Osteocyte (in vitro differentiated cells): ENCODE data around the gene BCL2. TPM values are rescaled to one million over a fixed set of nuclear protein-coding genes. Genes with fewer than 3 reads are reported as not detected.

Experiments used
- DNase-seq: peaks from one replicate; pipeline ENCODE4 v3.0.0; 2021; ENCODE audit warnings: mixed read lengths; ENCODE audit not compliant: unreplicated experiment; ENCODE audit errors: extremely low spot score
- H3K27ac Mint-ChIP-seq: one replicate; pipeline ENCODE4 v1.8.0; 2021; ENCODE audit warnings: mild to moderate bottlenecking, mixed read lengths; ENCODE audit not compliant: unreplicated experiment
- H3K27me3 Mint-ChIP-seq: one replicate; pipeline ENCODE4 v1.8.0; 2021; ENCODE audit warnings: mixed read lengths; ENCODE audit not compliant: unreplicated experiment
- H3K36me3 Mint-ChIP-seq: one replicate; pipeline ENCODE4 v1.8.0; 2021; ENCODE audit warnings: mixed read lengths; ENCODE audit not compliant: unreplicated experiment
- H3K4me1 Mint-ChIP-seq: one replicate; pipeline ENCODE4 v1.8.0; 2021; ENCODE audit warnings: mixed read lengths; ENCODE audit not compliant: unreplicated experiment
- H3K4me3 Mint-ChIP-seq: one replicate; pipeline ENCODE4 v1.8.0; 2021; ENCODE audit warnings: mild to moderate bottlenecking, moderate library complexity, mixed read lengths; ENCODE audit not compliant: unreplicated experiment
- H3K9me3 Mint-ChIP-seq: one replicate; pipeline ENCODE4 v1.8.0; 2021; ENCODE audit warnings: mixed read lengths; ENCODE audit not compliant: unreplicated experiment
- total RNA-seq: library from RNA; stranded (reverse); gene quantifications from 2 replicates; pipeline ENCODE4 v1.2.1, GENCODE V29; 2021
- TF ChIP-seq, protein P1 (sequence below): fragments of 200-600 bp; sonication (generic); IDR thresholded peaks from 2 replicates; pipeline ENCODE4 v1.5.0; 2021; ENCODE audit warnings: antibody characterized with exemption, mild to moderate bottlenecking, moderate library complexity

The BCL2 gene
- total RNA-seq, 1 donor from 2014 or later: 3.2 TPM

DNA sequence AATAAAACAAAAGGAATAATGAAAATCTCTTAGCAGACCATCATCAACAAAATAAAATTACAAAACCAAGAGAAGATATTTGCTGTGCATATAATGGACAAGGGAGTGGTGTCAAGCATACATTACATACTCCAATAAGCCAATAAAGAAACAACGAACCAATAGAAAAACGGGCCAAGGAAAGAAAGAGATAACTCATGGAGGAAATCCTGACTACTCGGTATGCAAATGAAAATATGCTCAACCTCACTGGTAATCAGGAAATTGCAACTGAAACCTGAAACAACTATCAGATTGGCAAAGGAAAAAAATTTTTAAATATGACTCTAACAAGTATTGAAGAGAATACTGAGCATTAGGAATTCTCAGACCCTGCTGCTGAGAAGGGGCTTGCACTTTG lies 84.7 kb downstream of the BCL2 start:
- no peaks in the 10 kb centered on the region for H3K27me3 Mint-ChIP-seq
- TF ChIP-seq, protein P1, sequence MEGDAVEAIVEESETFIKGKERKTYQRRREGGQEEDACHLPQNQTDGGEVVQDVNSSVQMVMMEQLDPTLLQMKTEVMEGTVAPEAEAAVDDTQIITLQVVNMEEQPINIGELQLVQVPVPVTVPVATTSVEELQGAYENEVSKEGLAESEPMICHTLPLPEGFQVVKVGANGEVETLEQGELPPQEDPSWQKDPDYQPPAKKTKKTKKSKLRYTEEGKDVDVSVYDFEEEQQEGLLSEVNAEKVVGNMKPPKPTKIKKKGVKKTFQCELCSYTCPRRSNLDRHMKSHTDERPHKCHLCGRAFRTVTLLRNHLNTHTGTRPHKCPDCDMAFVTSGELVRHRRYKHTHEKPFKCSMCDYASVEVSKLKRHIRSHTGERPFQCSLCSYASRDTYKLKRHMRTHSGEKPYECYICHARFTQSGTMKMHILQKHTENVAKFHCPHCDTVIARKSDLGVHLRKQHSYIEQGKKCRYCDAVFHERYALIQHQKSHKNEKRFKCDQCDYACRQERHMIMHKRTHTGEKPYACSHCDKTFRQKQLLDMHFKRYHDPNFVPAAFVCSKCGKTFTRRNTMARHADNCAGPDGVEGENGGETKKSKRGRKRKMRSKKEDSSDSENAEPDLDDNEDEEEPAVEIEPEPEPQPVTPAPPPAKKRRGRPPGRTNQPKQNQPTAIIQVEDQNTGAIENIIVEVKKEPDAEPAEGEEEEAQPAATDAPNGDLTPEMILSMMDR: no peak
- DNase-seq: no peak
- H3K9me3 Mint-ChIP-seq: no peaks in the 10 kb centered on the region
- no peaks in the 10 kb centered on the region for H3K36me3 Mint-ChIP-seq
- H3K4me1 Mint-ChIP-seq: peaks cover 39% of the 10 kb centered on the region
- H3K4me3 Mint-ChIP-seq: no peak overlapping the region
- H3K27ac Mint-ChIP-seq: no peak overlapping the region

DNA sequence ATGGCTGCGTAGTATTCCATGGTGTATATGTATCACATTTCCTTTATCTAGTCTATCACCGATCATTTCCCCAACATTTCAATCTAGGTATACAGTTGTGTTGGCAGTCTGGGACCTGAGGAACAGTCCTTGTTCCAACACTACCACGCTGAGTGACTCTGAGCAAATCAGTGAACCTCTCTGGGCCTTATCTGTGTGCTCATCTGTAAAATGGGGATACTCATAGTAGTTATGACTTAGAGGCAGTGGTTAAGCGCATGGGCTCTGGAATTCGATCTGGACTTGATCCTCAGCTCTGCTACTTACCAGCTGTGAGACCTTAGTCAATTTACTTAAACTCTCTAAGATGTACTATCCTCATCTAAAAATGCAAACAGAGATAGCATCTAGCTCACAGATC lies 85.1 kb downstream of the BCL2 start:
- Mint-ChIP-seq H3K27me3 (no peaks in the 10 kb centered on the region), H3K27ac (no peak overlapping the region), H3K9me3 (no peaks in the 10 kb centered on the region), H3K4me1 (peaks cover 40% of the 10 kb centered on the region), H3K4me3 (no peak overlapping the region), H3K36me3 (no peaks in the 10 kb centered on the region)
- TF ChIP-seq, protein P1: no peak
- no peak for DNase-seq

DNA sequence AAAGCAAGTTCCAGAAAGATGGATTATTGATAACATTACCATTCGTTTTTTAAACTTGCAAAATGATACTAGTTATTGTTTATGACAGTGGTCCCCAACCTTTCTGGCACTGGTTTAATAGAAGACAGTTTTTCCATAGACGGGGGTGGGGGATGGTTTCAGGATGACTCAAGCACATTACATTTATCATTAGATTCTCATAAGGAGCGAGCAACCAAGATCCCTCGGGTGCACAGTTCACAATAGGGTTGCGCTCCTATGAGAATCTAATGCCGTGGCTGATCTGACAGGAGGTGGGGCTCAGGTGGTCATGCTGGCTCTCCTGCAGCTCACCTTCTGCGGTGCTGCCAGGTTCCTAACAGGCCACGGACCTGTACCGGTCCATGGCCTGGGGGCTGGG lies 86.2 kb downstream of the BCL2 start:
- Mint-ChIP-seq H3K4me1 (peaks cover 31% of the 10 kb centered on the region), H3K9me3 (no peaks in the 10 kb centered on the region), H3K36me3 (no peaks in the 10 kb centered on the region), H3K27ac (no peak overlapping the region), H3K4me3 (no peak overlapping the region), H3K27me3 (no peaks in the 10 kb centered on the region)
- TF ChIP-seq, protein P1: no peak
- no peak for DNase-seq

DNA sequence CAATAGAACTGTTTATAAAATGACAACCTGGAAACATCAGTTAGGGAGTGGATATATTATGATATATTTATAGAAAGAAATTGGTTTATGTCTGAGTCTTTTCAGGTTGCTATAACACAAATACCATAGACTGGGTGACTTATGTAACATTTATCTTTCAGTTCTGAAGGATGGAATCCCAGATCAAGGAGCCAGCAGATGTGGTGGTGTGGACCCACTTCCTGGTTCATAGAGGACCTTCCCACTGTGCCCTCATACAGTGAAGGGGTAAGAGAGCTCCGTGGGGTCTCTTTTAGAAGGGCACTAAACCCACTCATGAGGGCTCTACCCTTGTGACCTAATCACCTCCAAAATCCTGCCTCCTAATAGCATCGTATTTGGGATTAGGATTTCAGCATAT lies 86.7 kb downstream of the BCL2 start:
- no peak overlapping the region for H3K4me3 Mint-ChIP-seq
- peaks cover 26% of the 10 kb centered on the region for H3K4me1 Mint-ChIP-seq

DNA sequence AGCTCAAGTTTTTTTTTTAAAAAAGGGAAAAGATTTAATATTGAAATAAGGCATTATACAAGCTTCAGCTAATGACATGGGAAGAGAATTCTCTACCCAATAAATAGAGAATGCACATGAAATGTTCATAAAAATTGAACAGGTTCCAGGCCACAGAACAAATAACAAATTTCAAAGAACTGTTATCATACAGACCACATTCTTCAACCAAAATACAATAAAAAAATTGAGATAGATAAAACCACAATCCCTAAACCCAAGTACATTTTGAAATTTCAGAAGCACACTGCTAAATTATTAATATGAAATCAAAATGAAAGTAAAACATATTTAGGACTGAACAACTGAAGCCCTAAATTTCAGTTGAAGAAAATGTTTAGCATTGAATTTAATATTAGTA lies 89.6 kb downstream of the BCL2 start:
- no peaks in the 10 kb centered on the region for H3K36me3 Mint-ChIP-seq
- H3K27ac Mint-ChIP-seq: peak overlapping the region; percentile 55
- TF ChIP-seq, protein P1: no peak
- peaks cover 9% of the 10 kb centered on the region for H3K4me1 Mint-ChIP-seq
- H3K27me3 Mint-ChIP-seq: no peaks in the 10 kb centered on the region
- DNase-seq: no peak
- peaks cover 4% of the 10 kb centered on the region for H3K9me3 Mint-ChIP-seq
- H3K4me3 Mint-ChIP-seq: peak overlapping the region; percentile 46

More for the DNA sequence above, 86.7 kb downstream of the BCL2 start:
- H3K9me3 Mint-ChIP-seq: no peaks in the 10 kb centered on the region
- DNase-seq: no peak
- no peaks in the 10 kb centered on the region for H3K36me3 Mint-ChIP-seq
- TF ChIP-seq, protein P1: no peak
- no peak overlapping the region for H3K27ac Mint-ChIP-seq
- no peaks in the 10 kb centered on the region for H3K27me3 Mint-ChIP-seq
